Measurements from ENCODE around the gene ABCF3. TPM values are rescaled to one million over a fixed set of nuclear protein-coding genes. Genes with fewer than 3 reads are reported as not detected.

ABCF3 gene
- total and polyA plus RNA-seq, 2 of the 13 experiments (the other 11 are each of a cell fraction or from before 2014, with no cell fraction given), result 38.8 to 46.5 TPM

DNA sequence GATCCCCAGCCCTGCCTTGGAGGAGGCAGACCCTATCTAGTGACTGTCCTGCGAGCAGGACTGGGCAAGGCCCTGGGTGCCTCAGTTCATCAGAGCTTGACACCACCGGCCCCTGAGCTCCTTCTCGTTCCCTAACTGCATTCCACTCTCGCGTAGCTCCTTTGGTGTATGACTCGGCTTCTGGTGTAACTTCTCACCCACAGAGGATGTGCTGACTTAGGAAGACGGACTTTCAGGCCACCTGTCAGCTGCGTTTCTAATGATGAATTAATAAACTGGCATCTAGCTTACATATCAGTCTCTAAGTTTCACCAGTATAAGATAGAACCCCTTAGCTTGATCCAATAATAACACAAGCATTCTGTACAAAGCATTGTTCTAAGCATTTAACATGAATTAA is 17.5 kb downstream of the ABCF3 start (continued):
- TF ChIP-seq, protein P1, sequence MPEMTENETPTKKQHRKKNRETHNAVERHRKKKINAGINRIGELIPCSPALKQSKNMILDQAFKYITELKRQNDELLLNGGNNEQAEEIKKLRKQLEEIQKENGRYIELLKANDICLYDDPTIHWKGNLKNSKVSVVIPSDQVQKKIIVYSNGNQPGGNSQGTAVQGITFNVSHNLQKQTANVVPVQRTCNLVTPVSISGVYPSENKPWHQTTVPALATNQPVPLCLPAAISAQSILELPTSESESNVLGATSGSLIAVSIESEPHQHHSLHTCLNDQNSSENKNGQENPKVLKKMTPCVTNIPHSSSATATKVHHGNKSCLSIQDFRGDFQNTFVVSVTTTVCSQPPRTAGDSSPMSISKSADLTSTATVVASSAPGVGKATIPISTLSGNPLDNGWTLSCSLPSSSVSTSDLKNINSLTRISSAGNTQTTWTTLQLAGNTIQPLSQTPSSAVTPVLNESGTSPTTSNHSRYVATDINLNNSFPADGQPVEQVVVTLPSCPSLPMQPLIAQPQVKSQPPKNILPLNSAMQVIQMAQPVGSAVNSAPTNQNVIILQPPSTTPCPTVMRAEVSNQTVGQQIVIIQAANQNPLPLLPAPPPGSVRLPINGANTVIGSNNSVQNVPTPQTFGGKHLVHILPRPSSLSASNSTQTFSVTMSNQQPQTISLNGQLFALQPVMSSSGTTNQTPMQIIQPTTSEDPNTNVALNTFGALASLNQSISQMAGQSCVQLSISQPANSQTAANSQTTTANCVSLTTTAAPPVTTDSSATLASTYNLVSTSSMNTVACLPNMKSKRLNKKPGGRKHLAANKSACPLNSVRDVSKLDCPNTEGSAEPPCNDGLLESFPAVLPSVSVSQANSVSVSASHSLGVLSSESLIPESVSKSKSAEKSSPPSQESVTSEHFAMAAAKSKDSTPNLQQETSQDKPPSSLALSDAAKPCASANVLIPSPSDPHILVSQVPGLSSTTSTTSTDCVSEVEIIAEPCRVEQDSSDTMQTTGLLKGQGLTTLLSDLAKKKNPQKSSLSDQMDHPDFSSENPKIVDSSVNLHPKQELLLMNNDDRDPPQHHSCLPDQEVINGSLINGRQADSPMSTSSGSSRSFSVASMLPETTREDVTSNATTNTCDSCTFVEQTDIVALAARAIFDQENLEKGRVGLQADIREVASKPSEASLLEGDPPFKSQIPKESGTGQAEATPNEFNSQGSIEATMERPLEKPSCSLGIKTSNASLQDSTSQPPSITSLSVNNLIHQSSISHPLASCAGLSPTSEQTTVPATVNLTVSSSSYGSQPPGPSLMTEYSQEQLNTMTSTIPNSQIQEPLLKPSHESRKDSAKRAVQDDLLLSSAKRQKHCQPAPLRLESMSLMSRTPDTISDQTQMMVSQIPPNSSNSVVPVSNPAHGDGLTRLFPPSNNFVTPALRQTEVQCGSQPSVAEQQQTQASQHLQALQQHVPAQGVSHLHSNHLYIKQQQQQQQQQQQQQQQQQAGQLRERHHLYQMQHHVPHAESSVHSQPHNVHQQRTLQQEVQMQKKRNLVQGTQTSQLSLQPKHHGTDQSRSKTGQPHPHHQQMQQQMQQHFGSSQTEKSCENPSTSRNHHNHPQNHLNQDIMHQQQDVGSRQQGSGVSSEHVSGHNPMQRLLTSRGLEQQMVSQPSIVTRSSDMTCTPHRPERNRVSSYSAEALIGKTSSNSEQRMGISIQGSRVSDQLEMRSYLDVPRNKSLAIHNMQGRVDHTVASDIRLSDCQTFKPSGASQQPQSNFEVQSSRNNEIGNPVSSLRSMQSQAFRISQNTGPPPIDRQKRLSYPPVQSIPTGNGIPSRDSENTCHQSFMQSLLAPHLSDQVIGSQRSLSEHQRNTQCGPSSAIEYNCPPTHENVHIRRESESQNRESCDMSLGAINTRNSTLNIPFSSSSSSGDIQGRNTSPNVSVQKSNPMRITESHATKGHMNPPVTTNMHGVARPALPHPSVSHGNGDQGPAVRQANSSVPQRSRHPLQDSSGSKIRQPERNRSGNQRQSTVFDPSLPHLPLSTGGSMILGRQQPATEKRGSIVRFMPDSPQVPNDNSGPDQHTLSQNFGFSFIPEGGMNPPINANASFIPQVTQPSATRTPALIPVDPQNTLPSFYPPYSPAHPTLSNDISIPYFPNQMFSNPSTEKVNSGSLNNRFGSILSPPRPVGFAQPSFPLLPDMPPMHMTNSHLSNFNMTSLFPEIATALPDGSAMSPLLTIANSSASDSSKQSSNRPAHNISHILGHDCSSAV (CRISPR knock-in tag; IDR thresholded peaks at IDR 0.05; ENCODE audit: borderline replicate concordance), result no peak
- TF ChIP-seq ZNF121 (CRISPR knock-in tag; IDR thresholded peaks at IDR 0.05), result no peak
- no peak for TF ChIP-seq FOXA1 (IDR thresholded peaks at IDR 0.05)
- no peak for TF ChIP-seq FOXA1 (CRISPR knock-in tag; IDR thresholded peaks at IDR 0.05)
- no peak for TF ChIP-seq CHCHD3 (CRISPR knock-in tag; IDR thresholded peaks at IDR 0.05)

Measured in HepG2 (cell line).